Activated CD4-positive, alpha-beta T cell treated with anti-CD3 and anti-CD28 coated beads, Interleukin-10, Interleukin-2, amounts not matched to agents 100 ng/mL and 50 ng/mL, durations not matched to agents 16 hours and 8 hours (primary cell): ENCODE results near the gene TERB2.
"Not testable (repeated sequence)": the region's sequence is repeated elsewhere in the genome, so short reads cannot be mapped to it uniquely, and the experiment has no call there.

Experiments
- DNase-seq: peaks from one replicate; pipeline ENCODE4 v3.0.0-alpha.2; 2020

Gene TERB2

DNA sequence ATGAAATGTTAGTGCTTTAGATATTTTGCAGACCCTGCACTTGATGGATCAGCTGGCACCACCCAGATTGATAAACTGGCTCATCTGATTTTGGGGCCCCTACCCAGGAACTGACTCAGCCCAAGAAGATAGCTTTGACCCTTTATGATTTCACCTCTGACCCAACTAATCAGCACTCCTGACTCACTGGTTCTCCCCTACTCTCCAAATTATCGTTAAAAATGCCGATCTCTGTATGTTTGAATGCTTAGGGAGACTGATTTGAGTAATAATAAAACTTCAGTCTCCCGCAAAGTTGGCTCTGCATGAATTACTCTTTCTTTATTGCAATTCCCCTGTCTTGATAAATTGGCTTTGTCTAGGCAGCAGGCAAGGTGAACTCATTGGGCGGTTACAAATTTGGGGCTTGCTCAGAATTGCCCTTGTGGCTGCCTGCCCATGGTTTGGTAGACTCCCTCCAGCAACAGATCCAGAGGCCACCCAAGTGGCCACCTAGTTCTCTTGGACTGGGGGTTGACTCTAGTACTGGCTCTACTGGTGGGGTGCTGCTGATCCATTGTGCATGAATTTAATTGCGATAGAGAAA, 48.2 kb downstream of the TERB2 start:
- peak; percentile 23 for DNase-seq

DNA sequence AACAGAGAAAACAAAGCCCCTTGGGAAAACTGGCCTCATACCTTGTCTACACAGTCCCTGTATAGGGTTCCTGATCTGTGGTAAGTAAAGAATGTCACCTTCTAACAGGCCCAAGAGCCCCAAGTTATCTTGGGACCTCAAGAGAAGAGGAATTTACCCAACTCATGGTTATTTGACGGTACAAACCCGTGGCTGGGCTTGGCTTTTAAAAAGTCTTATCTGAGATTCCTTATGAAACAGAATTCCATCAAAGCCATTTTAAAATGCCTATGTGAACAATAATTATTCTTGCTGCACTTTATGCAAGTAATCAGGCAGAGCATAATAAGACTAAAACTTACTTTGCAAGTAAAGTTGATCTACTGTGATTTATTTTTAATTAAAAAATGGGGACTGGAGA, 52.6 kb downstream of the TERB2 start:
- DNase-seq, result no peak

DNA sequence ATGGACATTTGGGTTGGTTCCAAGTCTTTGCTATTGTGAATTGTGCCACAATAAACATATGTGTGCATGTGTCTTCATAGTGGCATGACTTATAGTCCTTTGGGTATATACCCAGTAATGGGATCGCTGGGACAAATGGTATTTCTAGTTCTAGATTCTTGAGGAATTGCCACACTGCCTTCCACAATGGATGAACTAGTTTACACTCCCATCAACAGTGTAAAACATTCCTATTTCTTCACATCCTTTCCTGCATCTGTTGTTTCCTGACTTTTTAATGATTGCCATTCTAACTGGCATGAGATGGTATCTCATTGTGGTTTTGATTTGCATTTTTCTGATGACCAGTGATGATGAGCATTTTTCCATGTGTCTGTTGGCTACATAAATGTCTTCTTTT, 58.6 kb downstream of the TERB2 start:
- not testable (repeated sequence) for DNase-seq

DNA sequence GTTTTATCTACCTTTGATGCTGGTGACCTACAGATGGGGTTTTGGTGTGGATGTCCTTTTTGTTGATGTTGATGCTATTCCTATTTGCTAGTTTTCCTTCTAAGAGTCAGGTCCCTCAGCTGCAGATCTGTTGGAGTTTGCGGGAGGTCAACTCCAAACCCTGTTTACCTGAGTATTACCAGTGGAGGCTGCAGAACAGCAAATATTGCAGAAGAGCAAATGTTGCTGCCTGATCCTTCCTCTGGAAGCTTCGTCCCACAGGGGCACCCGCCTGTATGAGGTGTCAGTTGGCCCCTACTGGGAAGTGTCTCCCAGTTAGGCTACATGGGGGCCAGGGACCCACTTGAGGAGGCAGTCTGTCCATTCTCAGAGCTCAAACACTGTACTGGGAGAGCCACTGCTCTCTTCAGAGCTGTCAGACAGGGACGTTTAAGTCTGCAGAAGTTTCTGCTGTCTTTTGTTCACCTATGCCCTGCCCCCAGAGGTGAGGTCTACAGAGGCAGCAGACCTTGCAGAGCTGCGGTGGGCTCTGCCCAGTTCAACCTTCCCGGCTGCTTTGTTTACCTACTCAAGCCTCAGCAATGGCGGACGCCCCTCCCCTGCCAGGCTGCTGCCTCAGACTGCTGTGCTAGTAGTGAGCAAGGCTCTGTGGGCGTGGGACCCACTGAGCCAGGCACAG, 63.9 kb downstream of the TERB2 start:
- DNase-seq, result not testable (repeated sequence)

DNA sequence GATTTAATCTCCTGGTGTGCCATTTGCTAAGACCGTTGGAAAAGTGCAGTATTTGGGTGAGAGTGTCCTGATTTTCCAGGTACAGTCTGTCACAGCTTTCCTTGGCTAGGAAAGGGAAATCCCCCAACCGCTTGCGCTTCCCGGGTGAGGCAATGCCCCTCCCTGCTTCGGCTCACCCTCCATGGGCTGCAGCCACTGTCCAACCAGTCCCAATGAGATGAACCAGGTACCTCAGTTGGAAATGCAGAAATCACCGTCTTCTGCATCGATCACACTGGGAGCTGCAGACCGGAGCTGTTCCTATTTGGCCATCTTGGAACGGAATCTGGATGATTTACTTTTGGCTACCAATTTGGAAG, 64.4 kb downstream of the TERB2 start:
- not testable (repeated sequence) for DNase-seq

DNA sequence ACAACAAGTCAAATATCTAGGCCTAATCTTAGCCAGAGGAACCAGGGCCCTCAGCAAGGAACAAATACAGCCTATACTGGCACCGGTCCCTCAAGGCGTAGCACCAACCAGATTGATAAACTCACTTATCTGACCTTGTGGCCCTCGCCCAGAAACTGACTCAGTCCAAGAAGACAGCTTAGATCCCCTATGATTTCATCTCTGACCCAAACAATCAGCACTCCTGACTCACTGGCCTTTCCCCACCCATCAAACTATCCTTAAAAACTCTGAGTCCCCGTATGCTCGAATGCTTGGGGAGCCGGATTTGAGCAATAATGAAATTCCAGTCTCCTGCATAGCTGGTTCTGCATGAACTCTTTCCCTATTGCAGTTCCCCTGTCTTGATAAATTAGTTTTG, 64.9 kb downstream of the TERB2 start:
- DNase-seq, result no peak

DNA sequence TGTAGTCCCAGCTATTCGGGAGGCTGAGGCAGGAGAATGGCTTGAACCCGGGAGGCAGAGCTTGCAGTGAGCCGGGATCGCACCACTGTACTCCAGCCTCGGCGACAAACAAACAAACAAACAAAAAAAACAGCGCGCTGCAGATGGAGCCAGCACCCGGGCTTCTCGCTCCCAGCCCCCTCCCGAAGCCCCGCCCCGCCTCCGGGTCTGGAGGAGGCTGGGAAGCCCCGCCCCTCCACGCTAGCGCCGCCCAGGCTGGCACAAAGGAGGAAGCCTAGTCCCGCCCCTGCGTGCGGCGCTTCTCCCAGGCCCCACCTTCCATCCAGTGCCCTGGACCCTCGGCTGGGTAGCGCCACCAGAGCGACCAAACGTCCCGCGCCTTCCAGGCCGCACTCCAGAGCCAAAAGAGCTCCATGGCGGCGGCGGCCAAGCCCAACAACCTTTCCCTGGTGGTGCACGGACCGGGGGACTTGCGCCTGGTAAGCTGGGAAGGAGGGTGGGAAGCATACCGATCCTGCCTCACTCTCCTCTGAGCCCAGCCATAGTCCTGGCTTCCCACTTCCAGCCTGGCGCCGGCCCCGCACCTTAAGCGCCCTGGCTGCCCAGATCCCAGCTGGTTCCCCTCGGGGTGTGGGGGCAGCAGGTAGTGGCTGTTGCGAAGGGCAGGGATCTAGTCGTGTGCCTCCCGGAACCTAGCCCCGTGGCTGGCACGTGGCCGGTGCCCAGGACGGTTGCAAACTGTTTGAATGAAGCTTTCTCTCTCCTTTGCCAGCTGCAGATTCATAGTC, 66.6 kb downstream of the TERB2 start, which contains the start of gene SORD:
Gene SORD, plus strand, starts transcription at position 325 of the 788 bp plus-strand sequence. Its CDS starts 89 bp downstream, at position 414.
- peak; percentile 95 for DNase-seq

DNA sequence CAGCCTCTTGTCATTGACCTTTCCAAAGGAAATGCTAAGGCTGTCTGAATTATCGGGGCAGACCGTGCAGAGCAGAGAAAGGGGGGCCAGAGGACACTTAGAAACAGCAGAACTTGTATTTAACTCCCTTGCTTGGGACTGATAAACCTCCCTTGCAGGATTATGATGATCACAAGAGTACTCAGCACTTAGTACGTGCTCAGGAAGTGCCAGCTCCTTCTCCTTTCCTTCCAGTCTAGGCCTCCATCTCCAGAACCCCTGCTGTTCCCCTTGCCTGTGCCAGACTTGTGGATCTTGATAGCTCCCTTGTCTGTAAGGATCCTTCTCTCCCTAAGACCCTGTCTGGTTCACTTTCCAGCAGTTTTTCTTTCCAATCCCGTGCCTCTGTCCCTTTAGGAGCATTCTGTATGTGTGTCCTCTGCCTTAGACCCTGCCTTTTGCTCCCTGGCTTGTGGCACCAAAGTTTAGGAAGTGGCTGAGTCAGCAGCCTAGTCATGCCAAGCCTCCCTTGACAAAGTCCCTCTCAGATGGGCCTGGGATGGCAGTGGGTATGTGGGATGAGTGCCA, 67.3 kb downstream of the TERB2 start:
- peak; percentile 20 for DNase-seq

DNA sequence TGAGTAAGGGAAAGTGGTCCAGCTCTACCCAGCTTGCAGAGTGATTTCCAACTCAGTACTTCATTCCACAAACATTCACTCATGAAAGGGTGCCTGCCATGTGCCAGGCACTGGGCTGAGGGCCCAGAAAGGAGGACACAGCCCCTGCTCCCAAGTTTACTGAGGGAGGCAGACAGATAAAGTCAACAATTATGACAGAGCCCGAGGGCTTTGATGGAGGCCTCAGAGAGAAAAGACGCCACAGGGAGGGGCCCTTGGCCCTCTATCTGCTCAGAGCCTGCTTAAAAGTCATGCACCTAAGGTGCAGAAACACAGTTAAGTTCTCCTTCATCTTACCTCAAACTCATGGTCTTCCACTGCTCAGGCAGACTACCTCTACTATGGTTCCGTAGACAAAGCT, 68.2 kb downstream of the TERB2 start:
- not testable (repeated sequence) for DNase-seq

DNA sequence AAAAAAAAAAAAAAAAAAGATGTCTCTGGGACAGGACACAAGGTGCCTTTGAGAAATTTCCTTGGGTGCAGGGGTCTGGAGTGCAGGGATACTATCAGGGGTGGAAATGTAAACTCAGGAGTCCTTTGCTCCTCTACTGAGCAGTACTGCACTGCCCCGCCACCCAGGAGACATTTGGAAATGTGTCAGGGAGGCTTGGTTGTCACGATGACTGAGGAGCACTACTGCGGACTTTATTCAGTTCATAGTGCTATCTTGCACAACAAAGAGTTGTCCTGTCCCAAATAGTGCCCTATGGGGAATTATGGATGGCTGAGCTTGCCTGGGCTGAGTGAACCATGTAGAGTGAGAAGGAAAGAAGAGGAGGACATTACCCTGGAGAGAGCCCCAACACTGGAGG, 69.1 kb downstream of the TERB2 start:
- DNase-seq, result not testable (repeated sequence)

DNA sequence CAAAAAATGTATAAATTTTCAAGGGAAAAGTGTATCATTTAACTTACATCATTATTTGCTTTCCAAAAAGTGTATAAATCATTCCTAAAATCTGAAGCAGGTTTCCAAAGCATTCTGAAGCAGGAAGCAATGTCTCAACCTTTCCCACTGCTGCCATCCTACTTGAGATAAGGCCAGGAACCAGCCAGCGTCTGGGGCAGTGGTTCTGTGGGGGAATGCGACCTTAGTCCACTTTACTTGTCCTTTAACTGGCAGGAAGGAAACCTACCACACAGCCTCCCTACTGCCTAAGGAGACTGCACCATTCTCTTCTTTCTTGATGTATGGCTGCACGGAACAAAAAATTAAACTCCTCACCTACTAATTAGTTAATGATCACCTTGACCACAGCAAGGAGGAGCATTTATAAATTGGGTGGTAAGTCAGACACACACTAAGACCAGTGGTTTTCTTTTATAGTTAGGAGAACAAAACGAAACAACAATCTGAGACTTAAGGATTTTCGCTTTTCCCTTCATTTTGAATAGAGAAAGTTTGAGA, 70.2 kb downstream of the TERB2 start:
- DNase-seq, result no peak

DNA sequence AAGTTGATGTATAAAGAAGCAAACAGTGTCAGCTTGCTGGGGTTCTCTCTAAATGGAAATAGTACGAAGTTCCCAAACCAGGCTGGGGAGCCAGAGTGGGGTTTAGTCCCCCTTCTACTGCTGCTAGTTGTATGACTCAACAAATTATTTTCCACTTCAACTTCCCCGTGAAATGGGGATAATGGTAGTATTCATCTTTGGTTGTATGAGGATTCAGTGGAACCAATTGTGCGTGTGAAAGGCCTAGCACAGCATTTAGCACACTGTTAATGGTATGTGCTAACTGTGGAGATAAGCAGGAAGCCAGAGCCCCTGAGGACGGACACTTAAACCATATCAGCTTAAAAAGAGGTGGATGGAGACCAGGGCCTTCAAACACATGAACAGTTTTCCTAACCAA, 70.7 kb downstream of the TERB2 start:
- no peak for DNase-seq
